CD4-positive, alpha-beta T cell treated with Interleukin-10 for 1 hour (primary cell): ENCODE measurements around the gene ZNF292.
A peak's percentile ranks its signal among the peaks of the same experiment; 100 is the strongest.
"Not testable (repeated sequence)": the region's sequence is repeated elsewhere in the genome, so short reads cannot be mapped to it uniquely, and the experiment has no call there.

ENCODE experiments used
- DNase-seq: peaks from one replicate; pipeline ENCODE4 v3.0.0-alpha.2; 2020

The ZNF292 gene

DNA sequence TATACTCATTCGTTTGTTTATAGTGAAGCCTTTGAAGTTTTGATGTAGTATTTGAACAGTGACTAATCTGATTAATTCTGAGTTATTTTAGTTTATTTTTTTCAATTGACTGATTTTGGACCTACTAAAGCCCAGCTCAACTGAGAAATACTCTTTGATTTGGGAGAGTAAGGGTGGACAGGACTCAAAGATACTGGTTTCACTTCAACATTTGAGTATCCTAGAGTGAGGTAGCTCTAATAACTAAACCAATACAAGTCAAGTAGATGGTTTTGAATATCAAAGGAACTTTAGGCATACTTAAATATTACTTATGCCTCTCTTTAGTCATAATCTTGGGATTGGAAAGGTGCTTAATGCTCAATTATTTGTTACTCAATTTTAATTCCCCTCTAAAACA is 65.6 kb downstream of the ZNF292 start:
- DNase-seq, result no peak

DNA sequence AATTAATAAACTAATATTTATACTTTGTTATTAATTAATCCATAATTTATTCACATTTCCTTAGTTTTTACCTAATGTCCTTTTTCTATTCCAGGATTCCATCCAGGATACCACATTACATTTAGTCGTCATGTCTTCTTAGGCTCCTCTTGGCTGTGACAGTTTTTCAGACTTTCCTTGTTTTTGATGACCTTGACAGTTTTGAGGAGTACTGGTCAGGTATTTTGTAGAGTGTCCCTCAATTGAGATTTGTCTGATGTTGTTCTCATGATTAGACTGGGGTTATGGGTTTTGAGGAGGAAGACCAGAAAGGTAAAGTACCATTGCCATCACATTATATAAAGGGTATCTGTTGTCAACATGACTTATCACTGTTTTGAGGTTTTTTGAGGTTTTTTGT is 67.3 kb downstream of the ZNF292 start:
- no peak for DNase-seq

DNA sequence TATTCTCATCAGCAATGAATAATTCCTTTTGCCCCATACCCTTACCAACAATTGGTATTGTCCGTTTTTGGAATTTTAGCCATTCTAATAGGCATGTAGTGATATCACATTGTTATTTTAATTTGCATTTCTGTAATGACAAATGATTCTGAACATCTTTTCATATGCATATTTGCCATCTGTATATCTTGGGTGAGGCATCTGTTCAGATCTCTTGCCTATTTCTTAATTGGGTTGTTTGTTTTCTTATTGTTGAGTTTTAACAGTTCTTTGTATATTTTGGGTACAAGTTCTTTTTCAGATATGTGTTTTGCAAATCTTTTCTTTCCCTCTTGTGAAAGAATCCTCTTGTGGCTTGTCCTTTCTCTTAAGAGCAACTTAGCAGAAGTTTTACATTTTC is 69.6 kb downstream of the ZNF292 start:
- no peak for DNase-seq

- DNase-seq, result no peak
Observed at GRCh38 chr6:87225511-87225910, 70.1 kb downstream of the ZNF292 start.

GRCh38 chr6:87225937-87226336 is 70.6 kb downstream of the ZNF292 start:
- DNase-seq, result no peak

GRCh38 chr6:87230801-87231200 is 75.4 kb downstream of the ZNF292 start:
- DNase-seq, result no peak

DNA sequence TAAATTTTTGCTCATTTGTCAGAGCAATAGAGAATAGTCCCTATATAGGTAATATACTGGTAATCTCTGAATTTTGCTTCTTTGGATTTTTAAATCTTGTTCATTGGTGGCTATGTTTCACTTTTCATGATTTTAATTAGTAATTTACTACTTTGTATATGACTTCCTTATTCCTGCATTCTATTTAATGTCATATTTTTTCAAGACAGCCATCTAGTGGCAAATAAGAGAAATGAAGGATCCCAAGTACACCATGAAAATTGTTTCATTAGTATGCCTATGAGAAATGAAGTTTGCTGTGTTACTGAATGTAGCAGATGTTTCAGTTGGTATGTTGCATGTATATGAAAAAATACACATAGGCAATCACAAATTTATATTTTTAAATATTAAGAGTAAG is 82.4 kb downstream of the ZNF292 start:
- DNase-seq, result peak; percentile 31

DNA sequence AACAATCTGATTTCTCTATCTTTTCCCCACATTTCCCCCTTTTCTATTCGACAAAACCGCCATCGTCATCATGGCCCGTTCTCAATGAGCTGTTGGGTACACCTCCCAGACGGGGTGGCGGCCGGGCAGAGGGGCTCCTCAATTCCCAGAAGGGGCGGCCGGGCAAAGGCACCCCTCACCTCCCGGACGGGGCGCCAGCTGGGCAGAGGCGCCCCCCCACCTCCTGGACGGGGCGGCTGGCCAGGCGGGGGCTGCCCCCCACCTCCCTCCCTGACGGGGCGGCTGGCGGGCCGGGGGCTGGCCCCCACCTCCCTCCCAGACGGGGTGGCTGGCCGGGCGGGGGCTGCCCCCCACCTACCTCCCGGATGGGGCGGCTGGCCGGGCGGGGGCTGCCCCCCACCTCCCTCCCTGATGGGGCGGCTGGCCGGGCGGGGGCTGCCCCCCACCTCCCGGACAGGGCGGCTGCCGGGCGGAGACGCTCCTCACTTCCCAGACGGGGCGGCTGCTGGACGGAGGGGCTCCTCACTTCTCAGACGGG is 83.8 kb downstream of the ZNF292 start:
- DNase-seq, result not testable (repeated sequence)

DNA sequence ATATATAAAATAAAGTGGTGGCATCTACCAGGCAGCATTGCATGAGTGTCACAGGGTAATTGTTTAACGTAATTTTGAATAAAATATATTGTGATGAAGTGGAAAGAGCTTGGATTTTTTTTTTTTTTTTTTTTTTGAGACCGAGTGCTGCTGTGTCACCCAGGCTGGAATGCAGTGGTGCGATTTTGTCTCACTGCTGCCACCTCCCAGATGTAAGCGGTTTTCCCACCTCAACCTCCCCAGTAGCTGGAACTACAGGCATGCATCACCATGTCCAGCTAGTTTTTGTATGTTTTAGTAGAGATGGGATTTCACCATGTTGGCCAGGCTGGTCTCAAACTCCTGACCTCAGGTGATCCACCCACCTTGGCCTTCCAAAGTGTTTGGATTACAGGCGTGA is 85.9 kb downstream of the ZNF292 start:
- DNase-seq, result no peak

DNA sequence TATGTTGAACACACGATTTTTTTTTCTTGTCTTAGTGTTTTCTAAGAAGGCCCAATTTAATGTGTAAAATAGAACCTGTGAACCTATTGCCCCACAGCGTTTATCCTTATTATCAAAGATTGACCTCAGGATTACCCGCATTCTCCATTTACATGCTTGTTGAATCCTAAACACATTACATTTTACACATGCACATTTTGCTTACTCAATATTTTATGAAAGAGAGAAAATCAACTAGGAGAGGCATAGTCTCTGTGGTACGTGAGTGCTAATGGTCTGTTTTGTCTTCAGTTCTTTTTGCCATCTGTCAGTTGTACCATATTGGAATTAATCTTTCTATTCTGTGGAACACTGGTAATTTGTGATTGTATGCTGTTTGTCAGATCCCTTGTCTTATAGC is 86.9 kb downstream of the ZNF292 start:
- no peak for DNase-seq

DNA sequence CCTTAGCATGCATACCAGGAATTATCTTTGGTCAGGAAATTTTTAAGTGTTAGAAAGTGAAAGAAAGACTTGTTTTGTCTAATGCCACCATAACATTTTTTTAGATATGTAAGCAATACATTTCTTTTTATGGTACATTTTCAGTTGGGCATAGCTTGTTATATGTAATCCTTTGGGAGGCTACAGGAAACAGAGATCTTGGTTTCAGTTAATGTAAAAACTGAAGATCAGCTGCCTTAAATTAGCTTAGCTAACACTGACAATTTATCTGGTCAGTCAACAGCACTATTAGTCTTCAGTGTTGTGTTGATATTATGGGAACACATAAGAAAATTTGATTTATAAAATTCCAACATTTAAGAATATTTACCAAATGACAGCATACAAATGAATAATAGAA is 88.4 kb downstream of the ZNF292 start:
- DNase-seq, result no peak

DNA sequence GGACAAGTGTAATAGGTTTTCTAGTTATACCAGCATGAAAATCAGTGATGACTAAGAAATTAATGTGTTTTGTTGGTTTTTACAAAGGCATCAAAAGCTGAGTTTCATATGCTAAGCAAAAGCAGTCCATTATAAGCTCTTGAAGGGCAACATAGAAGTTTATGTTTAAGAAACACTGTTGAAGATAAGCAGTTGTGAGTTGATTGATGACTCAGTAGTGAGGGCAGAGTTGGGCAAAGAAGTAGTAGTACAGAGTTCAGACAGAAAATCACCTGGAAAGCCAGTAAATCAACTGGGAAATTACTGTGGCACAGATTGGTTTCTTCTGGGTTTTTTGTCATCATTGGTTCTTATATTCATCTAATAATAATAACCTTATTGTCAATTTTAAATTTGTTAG is 89.0 kb downstream of the ZNF292 start:
- DNase-seq, result no peak

- no peak for DNase-seq
Observed at GRCh38 chr6:87250019-87250418, 94.7 kb downstream of the ZNF292 start.

- DNase-seq, result no peak
Observed at GRCh38 chr6:87251225-87251624, 95.9 kb downstream of the ZNF292 start.

DNA sequence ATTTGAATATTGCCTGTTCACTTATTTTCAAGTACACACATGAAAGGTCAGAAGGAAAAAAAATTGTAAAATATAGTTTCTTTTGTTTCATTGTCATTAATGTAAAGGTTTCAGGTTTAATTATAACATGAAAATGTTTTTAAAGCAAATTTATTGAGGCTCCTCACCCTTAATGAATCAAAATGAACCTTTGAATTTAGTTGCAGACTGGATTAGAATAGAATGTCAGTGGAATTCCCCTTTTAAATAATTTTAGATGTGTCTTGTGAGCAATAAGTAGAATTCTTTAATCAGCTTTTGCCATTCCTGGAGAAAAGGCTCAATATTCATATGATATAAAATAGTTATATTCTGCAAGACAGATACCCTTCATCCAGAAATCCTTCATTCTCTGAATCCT is 96.4 kb downstream of the ZNF292 start:
- no peak for DNase-seq

DNA sequence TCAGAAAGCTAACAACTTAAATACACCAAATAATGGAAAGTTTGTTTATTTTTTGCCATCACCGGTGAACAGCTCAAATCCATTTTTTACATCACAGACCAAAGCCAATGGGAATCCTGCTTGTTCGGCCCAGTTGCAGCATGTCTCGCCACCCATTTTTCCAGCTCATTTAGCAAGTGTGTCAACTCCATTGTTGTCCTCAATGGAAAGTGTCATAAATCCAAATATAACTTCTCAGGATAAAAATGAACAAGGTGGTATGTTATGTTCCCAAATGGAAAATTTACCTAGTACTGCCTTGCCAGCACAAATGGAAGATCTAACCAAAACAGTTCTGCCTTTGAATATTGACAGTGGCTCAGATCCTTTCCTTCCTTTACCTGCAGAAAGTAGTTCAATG is 101.7 kb downstream of the ZNF292 start:
- no peak for DNase-seq

- DNase-seq, result no peak
Observed at GRCh38 chr6:87257565-87257964, 102.2 kb downstream of the ZNF292 start.

GRCh38 chr6:87257975-87258374 is 102.6 kb downstream of the ZNF292 start:
- DNase-seq, result no peak

DNA sequence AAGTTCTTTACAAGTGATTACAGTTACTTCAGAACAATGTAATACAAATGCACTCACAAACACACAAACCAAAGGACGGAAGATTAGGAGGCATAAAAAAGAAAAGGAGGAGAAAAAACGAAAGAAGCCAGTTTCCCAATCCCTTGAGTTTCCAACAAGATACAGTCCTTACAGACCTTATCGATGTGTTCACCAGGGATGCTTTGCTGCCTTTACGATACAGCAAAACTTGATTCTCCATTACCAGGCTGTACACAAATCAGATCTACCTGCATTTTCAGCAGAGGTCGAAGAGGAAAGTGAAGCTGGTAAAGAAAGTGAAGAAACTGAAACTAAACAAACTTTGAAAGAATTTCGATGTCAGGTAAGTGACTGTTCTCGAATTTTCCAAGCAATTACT is 104.4 kb downstream of the ZNF292 start:
- no peak for DNase-seq

DNA sequence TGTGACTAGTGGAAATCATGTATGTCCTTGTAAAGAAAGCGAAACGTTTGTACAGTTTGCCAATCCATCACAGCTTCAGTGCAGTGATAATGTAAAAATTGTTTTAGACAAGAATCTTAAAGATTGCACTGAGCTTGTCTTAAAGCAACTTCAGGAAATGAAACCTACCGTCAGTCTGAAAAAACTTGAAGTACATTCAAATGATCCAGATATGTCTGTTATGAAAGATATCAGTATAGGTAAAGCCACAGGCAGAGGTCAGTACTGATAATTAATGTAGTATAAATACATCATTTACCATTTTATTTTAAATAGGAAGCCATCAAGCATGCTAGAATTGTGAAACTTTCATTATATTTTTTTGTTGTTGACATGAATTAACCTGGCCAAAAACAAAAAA is 106.2 kb downstream of the ZNF292 start:
- no peak for DNase-seq

GRCh38 chr6:87264481-87264880 is 109.1 kb downstream of the ZNF292 start:
- no peak for DNase-seq

DNA sequence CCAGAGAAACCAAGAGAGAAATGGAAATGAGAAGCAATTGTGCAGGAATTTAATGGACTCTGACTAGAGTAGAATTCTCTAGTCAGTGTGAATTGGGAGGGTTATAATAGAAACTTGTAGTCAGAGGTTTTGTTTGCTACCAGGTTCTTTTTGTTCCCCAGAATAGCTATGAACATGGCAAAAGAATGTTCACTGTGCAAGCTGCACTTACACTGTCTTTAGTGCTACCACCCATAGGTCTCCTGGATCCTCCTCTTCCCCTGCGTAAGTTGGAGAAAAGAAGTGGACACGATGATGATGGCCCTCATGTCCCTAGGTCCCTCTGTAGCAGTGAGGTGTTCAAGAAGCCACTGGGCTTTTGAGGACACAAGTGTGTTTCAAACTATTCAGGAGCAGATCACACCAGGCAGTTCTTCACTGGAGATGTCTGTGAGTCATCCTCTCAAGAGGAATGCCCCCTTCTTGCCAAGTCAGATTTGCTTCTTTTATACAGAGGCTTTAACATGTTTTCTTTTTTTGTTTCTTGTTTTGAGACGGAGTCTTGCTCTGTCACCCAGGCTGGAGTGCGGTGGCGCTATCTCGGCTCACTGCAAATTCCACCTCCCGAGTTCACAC is 119.4 kb downstream of the ZNF292 start:
- DNase-seq, result no peak

DNA sequence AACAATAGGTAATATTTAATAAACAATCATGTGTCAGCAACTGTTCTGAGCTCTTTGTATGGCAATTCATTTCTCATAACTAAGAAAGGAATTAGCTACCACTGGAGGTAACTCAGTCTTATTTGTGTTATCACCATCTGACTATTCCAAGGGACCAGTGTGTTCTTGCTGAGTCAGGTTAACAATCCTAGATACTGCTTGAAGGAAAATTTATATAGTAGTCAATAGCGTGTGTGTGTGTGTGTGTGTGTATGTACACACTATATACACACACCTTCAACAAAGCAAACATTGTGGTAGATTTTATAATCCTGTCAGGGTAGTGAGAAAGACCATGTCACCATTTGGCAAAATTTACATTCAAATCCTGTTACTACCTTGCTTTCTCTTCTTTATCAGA is 121.3 kb downstream of the ZNF292 start:
- no peak for DNase-seq

GRCh38 chr6:87277123-87277522 is 121.8 kb downstream of the ZNF292 start:
- DNase-seq, result no peak

DNA sequence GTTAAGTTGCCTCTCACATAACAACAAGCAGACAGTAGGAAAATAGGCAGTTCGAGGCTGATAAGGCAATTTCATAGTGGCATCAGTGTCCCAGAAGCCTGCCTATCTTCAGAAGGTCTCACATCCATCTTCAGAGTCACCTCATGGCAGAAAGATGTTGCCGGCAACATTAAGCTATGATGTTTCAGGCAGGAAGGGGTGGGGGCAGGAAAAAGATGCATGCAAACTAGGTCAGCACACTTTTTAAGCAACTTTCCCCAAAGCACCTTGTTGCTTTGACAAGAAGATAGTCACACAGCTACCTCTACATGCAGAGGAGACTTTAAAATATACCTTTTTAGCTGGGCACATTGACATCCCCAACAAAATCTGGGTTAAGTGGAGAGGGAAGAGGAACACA is 123.8 kb downstream of the ZNF292 start:
- peak; percentile 2 for DNase-seq

GRCh38 chr6:87281426-87281825 is 126.1 kb downstream of the ZNF292 start:
- no peak for DNase-seq
